NCI-H82 (cell line): ENCODE measurements around the gene CHIC1.
"Not testable (repeated sequence)": the region's sequence is repeated elsewhere in the genome, so short reads cannot be mapped to it uniquely, and the experiment has no call there.

ENCODE experiments used
- DNase-seq: peaks from one replicate; lab custom pipeline; 2025; lab: John Stamatoyannopoulos, UW

CHIC1 gene

GRCh38 chrX:73562984-73563737, at the start of gene CHIC1:
CHIC1 (plus strand) TSS chrX:73563197; CDS start chrX:73563285, 88 bp downstream.
- DNase-seq = peak; percentile 92

DNA sequence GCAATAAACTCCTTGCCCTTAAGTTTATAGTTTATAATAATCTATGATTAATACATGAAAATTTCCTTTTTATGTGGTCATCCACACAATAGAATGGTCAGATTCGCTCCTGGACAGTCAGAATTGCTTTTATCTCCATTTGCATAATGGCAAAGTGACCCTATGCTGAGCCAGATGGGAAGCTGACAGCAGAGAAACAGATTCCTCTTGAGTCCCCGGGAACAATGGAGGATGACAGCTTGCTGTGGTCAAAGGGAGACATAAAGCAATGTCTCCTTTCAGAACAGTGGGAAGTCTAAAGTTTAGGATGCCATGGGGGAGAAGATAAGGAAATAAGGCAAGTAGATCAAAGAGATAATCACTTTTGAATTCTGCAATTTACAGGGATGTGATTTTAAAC, 40.2 kb upstream of the CHIC1 start:
- DNase-seq = peak; percentile 0

- DNase-seq = no peak
Measured at GRCh38 chrX:73524906-73525305, 38.1 kb upstream of the CHIC1 start.

DNA sequence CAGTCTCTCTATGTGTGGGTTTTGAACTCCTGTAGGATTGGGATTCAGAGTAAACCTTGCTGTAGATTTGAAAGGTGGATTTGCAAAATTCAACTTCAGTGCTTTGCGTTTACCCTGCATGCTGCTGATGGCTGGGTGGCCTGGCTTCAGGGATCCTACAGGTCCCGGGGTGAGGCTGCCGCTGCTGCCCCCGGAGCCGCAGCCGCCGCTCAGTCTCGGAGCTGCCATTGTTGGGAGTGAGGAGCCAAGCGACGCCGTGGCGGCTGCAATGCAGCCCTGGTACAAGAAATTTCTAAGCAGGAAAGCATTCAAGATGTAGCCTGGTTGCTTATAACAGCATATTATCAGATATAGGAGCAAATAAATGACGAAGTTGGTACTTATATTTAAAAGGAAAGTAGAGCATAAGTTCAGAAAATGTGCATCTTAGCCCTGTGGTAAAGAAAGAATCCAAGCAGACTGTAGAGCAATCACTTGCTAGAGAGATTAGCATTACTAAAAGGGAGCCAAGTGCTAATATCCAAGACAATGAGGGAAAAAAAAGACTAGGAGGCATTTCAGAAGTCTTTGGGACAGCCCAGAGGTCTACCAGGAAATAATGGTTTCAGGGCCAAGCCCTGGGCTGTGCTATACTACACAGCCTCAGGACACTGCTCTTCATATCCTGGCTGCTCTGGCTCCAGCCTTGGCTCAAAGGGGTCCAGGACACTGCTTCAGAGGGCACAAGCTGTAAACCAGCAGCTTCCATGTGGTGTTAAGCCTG, 36.9 kb upstream of the CHIC1 start:
- DNase-seq = no peak

DNA sequence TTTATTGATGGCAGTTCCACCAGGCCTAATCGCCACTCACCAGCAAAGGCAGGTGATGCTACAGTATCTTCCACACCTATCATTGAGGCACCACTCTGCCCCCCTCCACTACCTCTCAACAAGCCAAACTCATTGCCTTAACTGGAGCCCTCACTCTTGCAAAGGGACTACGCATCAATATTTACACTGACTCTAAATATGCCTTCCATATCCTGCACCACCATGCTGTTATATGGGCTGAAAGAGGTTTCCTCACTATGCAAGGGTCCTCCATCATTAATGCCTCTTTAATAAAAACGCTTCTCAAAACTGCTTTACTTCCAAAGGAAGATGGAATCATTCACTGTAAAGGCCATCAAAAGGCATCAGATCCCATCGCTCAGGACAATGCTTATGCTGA, 31.3 kb upstream of the CHIC1 start:
- DNase-seq = not testable (repeated sequence)

GRCh38 chrX:73556159-73556558, 6.8 kb upstream of the CHIC1 start:
- no peak for DNase-seq

DNA sequence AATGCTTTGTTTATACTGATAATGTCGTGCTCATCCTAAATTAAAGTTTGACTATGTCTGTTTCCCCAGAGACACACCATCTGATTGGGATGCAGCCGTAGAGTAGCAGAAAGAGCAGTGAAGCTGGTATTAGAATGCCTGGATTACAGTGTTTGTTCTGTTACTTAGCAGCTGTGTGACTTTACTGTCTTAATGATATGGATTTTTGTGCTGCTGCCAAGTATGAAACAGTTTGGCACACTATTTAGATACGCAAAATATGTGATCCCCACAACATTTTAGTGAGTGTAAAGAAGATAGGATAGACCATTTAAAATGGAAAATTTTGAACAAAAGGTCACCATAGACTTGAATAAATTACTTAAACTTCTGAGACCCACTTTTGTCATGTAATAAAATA, 1.2 kb upstream of the CHIC1 start:
- peak; percentile 16 for DNase-seq

DNA sequence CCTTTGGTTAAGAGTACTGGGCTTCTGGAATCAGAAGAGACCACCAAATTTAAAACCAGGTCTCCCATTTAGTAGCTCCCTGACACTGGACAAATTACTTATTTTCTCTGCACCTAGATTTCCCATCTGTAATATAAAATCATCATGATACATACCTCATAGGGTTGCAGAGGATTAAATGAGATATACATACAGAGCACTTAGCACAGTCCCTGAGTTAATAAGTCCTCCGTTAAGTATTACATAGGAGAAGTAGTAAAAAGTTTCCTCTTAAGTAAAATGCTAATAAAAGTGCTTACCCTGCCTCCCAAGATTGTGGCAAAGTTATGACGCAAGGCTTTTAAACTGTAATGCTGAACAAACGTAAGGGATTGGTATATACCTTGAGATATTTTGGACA, 539 bp upstream of the CHIC1 start:
- DNase-seq = peak; percentile 28

DNA sequence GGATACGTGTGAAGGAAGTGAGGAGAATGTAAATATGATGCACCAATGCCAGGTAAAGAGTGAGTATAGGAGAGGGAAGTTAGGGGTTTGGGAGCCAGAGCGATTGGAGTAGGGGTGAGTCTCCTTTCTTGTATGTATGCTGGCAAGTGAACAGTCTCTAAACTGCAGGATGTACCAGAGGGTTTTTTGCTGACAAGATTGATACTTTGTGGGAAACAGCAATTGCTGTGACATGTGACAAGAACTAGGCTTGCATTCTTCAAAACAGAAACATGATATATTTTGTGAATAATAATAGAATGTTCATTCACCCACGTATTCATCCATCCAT, 706 bp downstream of the CHIC1 start:
- DNase-seq = no peak

DNA sequence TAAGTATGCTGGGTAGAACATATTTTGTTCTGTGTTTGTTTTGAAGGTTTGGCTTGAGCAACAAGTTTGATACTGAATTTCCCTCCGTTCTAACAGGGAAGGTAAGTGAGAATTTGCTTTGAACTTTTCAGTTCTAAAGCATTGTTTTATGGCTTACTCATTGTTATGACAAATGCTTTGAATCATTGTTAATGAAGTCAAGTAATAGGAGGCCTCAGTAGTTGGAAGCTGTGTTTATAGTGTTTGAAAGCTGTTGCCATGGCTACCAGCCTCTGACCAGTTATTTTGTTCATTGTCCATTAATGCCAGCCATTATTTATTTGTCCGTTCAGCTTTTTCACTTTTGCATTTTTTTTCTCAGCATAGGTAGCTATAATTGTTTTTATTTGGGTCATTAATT, 14.4 kb downstream of the CHIC1 start:
- DNase-seq = peak; percentile 3

DNA sequence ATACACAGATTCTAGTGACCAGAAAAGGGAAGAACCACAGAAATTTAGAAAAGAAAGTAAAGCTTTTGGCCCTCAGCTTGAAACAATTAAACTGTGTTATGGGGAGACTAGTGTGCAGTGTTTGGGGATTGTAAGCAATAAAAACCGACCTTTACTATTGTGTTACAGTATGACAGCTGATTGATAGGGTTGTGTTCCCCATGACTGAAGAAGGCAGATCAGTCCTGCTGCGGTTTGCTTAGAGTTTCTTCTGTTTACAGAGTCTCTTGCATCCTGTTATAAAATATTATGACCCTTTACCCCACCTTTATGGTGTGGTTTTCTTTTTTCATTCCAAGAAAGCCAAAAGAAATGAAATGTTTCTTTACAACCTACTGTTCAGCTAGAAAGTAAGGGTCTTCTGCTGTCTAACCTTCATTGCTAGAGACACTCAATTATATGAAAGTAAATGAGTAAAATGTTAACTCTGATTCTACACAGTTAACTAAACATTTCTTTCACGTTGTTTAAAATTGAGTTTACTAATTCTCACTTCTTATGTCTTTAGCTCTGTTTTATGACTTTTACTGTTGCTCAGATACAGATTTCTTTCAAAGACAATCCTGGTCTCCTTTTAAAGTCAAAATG, 18.1 kb downstream of the CHIC1 start:
- no peak for DNase-seq

DNA sequence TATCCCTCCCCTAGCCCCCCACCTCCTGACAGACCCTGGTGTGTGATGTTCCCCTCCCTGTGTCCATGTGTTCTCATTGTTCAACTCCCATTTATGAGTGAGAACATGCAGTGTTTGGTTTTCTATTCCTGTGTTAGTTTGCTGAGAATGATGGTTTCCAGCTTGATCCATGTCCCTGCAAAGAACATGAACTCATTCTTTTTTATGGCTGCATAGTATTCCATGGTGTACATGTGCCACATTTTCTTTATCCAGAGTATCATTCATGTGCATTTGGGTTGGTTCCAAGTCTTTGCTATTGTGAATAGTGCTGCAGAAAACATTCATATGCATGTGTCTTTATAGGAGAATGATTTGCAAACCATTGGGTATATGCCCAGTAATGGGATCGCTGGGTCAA, 34.8 kb downstream of the CHIC1 start:
- not testable (repeated sequence) for DNase-seq

GRCh38 chrX:73615022-73615421, 52.0 kb downstream of the CHIC1 start:
- no peak for DNase-seq

- DNase-seq = not testable (repeated sequence)
Measured at GRCh38 chrX:73641669-73642068, 78.7 kb downstream of the CHIC1 start.

- no peak for DNase-seq
Measured at GRCh38 chrX:73647212-73647611, 84.2 kb downstream of the CHIC1 start.

DNA sequence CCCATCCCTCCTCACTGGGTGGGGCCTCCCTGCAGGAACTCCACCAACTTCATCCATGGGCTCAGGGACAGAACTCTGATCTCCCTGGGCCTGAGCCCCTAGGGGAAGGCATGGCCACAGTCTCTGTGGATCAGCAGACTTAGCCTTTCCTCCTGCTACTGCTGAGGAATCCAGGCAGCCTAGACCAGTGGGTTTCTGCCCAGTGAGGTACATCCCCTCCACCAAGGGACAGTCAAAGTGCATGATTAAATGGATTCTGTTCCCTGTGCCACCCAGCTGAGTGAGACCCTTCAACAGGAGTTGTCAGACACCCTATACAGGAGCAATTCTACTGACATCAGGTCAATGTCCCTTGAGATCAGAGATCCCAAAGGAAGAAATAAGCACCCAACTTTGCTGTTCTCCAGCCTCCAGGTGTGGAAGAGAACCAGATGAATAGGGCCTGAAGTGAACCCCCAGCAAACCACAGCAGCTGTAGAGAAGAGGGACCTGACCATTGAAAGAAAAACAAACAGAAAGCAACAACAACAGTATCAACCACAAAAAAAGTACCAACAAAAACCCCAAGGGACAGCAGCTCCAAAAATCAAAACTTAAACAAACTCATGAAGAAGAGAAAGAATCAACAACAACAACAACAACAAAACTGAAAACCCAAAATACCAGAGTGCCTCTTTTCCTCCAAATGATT, 84.8 kb downstream of the CHIC1 start:
- DNase-seq = no peak

GRCh38 chrX:73661322-73661721, 98.3 kb downstream of the CHIC1 start:
- not testable (repeated sequence) for DNase-seq

DNA sequence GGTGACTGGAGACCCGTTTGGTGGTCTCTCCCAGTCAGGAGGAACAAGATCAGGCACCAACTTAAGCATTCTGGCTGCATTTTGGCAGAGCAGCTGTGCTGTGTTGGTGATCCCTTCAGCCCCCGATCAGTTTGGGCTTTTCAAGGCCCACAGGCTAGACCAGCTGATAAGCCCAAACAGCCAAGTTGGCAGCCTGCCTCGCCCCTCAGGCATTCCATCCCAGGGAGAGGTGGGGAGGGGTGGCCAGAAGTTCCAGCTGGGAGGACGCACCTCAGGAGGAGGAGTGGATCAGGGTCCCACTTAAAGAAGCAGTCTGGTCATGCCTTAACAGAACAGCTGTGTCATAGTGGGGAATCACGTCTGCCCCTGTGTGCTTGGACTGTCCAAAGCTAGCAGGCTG, 105.8 kb downstream of the CHIC1 start:
- no peak for DNase-seq

DNA sequence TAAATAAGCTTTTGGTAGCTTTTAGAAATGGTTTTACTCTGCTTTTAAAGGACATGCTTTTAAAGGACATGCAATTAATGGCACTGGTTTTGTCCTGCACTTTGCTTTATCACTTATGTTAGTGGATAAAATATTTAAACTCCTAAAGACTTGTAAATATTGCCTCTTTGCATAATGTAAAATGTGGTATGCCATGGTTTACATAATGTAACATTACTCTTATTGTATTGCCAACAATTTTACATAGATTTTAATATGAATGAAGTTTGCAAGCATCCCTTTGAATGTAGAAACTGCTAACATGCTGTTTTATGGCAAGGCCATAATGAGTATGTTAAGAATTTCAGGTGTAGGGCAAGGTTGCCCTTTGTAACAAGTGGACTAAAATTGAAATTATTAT, 118.4 kb downstream of the CHIC1 start:
- no peak for DNase-seq

DNA sequence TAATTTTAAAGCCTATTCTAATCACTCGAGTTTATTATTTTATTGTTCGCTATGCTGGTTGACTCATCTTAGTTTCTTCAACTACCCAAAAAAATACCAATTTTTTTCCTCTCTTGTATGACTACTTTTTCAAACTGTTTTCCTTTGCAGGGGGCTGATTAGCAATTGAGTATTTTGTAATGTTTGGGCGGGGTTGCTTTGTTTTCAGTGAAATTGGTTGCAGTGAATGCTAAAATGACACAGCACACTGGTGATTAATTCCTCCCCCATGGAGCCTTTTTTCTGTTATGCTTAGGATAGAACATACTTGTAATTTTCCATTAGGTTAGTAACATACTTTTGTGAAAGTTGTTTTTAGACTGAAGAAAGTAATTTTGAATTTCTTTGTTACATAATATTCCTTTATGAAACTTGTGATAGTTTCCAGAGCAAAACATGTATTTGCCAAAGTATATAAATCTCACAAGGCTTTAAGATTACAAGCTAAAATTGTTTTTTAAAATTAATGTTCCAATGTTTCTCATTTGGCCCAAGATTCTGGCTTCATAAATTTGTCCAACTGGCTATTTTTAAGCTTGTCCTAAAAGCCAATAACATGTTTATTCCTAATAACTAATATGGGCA, 120.4 kb downstream of the CHIC1 start:
- DNase-seq = no peak

GRCh38 chrX:73707014-73707413, 144.0 kb downstream of the CHIC1 start:
- DNase-seq = not testable (repeated sequence)

DNA sequence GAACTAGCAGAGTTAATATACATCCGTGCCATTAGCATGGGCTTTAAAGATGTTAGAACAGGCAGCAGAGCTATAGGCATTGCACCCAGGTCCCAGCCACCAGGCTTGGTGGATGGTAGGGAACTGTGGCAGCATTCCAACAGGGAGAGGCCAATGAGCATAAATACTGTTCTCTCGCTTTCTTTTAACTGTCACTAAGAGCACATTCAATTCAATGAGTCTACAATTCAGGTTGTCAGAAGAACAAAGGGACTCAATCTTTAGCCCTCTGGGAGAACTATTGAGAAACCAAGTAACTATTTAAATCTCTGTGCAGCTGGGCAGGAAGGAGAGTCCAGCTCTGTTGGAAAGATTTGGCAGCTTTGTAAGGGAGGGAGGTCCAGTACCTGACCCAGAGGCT, 165.6 kb downstream of the CHIC1 start:
- DNase-seq = no peak
